NB4 (cell line): ENCODE data around the gene IL2RA.
A peak's percentile ranks its signal among the peaks of the same experiment; 100 is the strongest.
"Not testable (repeated sequence)": the region's sequence is repeated elsewhere in the genome, so short reads cannot be mapped to it uniquely, and the experiment has no call there.

Experiments
- DNase-seq: peaks from one replicate; pipeline ENCODE4 v3.0.0; 2010; ENCODE audit warnings: low read depth
- H3K4me3 ChIP-seq: one replicate; pipeline ENCODE4 v1.5.1; 2011; ENCODE audit warnings: mild to moderate bottlenecking, low read depth, low read length, moderate library complexity
- CTCF ChIP-seq: IDR thresholded peaks from one replicate; pipeline ENCODE4 v1.5.1; 2012; ENCODE audit warnings: low read depth, low read length
- MAX ChIP-seq: IDR thresholded peaks from 2 replicates; pipeline ENCODE4 v1.6.1; 2011; ENCODE audit warnings: low read depth, low read length
- MYC ChIP-seq: IDR thresholded peaks from 2 replicates; pipeline ENCODE4 v1.6.1; 2011; ENCODE audit warnings: low read depth, low read length
- POLR2A ChIP-seq: IDR thresholded peaks from 2 replicates; pipeline ENCODE4 v1.6.1; 2011; ENCODE audit warnings: mild to moderate bottlenecking; ENCODE audit not compliant: insufficient read length; ENCODE audit errors: extremely low read depth

The IL2RA gene

GRCh38 chr10:6069081-6069931 is 7.1 kb upstream of the IL2RA start:
- peak; percentile 73 for DNase-seq
- TF ChIP-seq MAX, result no peak
- no peak for TF ChIP-seq MYC
- no peak for TF ChIP-seq CTCF
- TF ChIP-seq POLR2A, result no peak
- H3K4me3 ChIP-seq, result no peak overlapping the region

GRCh38 chr10:6068422-6068821 is 6.3 kb upstream of the IL2RA start:
- DNase-seq, result peak; percentile 86
- TF ChIP-seq MAX (peak; percentile 27; the same call in 1 of the 2 replicates), POLR2A (no peak)
- no peak overlapping the region for H3K4me3 ChIP-seq

- no peak overlapping the region for H3K4me3 ChIP-seq
- DNase-seq, result peak; percentile 51
- TF ChIP-seq MAX (no peak), CTCF (no peak), MYC (no peak), POLR2A (no peak)
Observed at GRCh38 chr10:6068006-6068405, 5.8 kb upstream of the IL2RA start.

GRCh38 chr10:6067457-6067856 is 5.3 kb upstream of the IL2RA start:
- TF ChIP-seq POLR2A (no peak), MYC (no peak), CTCF (no peak), MAX (no peak)
- H3K4me3 ChIP-seq, result no peak overlapping the region
- no peak for DNase-seq

- H3K4me3 ChIP-seq, result no peak overlapping the region
- peak; percentile 65 for DNase-seq
- TF ChIP-seq POLR2A, result no peak
- TF ChIP-seq CTCF, result no peak
- no peak for TF ChIP-seq MAX
- TF ChIP-seq MYC, result no peak
Observed at GRCh38 chr10:6065835-6066234, 3.7 kb upstream of the IL2RA start.

GRCh38 chr10:6065406-6065805 is 3.2 kb upstream of the IL2RA start:
- peak; percentile 14 for DNase-seq
- H3K4me3 ChIP-seq, result no peak overlapping the region
- TF ChIP-seq POLR2A, result no peak
- no peak for TF ChIP-seq CTCF
- TF ChIP-seq MAX, result no peak
- no peak for TF ChIP-seq MYC

GRCh38 chr10:6064726-6065125 is 2.6 kb upstream of the IL2RA start:
- not testable (repeated sequence) for DNase-seq, H3K4me3 ChIP-seq
